Adrenal gland (tissue), 5 donors: ENCODE results near the gene ZDHHC14.

Experiments
- POLR2A ChIP-seq, 2 donors: fragments of 450-650 bp; IDR thresholded peaks; one replicate each; pipeline ENCODE4 v1.6.1; 2017; ENCODE audit warnings: antibody characterized with exemption in 2 of 2, mild to moderate bottlenecking in 2 of 2, moderate library complexity in 1 of 2
- TF ChIP-seq, protein P1 (sequence below), 6 experiments: fragments of 450-650 bp in 4 of 6; fragments of 200-600 bp in 2 of 6; sonication (generic) in 1 of 6; IDR thresholded peaks; 1 replicate in 5 of 6; 2 replicates in 1 of 6; pipeline versions ENCODE4 v1.5.1 to v1.8.0; 2016 to 2021; ENCODE audit warnings: antibody characterized with exemption in 6 of 6, mild to moderate bottlenecking in 2 of 6, moderate library complexity in 1 of 6
- donor health status: DM: no; HTN: no; CAD: no.

DNA sequence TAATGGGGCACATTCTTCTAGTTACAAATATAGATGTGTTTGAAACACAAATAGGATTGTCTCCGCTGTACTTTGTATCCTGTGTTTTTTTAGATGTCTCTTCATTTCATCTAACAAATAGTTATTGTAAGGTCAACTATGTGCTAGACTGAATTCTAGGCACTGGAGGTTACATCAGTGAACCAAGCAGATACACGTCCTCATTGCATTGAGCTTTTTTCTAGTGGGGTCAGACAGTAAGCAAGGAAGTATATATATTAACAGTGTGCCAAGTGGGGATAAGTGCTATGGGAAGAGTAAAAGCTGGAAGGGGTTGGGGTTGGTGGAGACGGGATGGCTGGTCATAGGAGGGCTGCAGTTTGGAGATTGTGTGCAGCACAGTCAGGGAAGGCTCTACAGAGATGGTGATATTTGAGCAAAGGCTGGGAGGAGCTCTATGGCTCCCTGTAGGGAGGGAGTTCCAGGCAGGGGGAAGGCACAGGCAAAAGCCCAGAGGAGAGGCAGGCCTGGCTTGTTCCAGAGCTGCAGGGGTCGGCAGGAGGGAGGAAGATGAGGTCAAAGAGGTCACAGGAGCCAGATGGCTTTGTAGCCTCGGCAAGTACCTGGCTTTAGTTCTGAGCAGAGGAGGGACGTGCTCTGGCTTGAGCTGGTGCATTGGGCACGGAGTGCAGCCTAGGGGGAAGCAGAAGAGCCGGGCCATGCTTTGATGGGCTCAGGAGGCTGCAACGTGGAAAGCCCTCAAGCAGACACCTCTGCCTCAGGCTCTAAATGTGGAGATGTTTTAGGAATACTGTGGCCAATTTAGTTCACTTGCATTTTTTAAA, 152.3 kb downstream of the ZDHHC14 start:
- TF ChIP-seq, protein P1, sequence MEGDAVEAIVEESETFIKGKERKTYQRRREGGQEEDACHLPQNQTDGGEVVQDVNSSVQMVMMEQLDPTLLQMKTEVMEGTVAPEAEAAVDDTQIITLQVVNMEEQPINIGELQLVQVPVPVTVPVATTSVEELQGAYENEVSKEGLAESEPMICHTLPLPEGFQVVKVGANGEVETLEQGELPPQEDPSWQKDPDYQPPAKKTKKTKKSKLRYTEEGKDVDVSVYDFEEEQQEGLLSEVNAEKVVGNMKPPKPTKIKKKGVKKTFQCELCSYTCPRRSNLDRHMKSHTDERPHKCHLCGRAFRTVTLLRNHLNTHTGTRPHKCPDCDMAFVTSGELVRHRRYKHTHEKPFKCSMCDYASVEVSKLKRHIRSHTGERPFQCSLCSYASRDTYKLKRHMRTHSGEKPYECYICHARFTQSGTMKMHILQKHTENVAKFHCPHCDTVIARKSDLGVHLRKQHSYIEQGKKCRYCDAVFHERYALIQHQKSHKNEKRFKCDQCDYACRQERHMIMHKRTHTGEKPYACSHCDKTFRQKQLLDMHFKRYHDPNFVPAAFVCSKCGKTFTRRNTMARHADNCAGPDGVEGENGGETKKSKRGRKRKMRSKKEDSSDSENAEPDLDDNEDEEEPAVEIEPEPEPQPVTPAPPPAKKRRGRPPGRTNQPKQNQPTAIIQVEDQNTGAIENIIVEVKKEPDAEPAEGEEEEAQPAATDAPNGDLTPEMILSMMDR (IDR thresholded peaks at IDR 0.05), result no peak
- TF ChIP-seq POLR2A (IDR thresholded peaks at IDR 0.05), result no peak
